Keratinocyte (primary cell): ENCODE measurements around the gene POLDIP3.

ENCODE experiments used
- EZH2 ChIP-seq: IDR thresholded peaks from one replicate; pipeline ENCODE4 v1.6.1; 2012; ENCODE audit warnings: inconsistent platforms, mild to moderate bottlenecking, low read length, moderate library complexity
- TF ChIP-seq, protein P1 (sequence below), 3 experiments: IDR thresholded peaks in 1 of 3; conservative IDR thresholded peaks in 1 of 3; optimal IDR thresholded peaks in 1 of 3; 2 replicates in 2 of 3; 3 replicates in 1 of 3; pipeline versions ENCODE3 to v1.5.1; 2011; ENCODE audit warnings: low read length in 3 of 3, mild to moderate bottlenecking in 3 of 3, moderate library complexity in 2 of 3, control low read depth in 1 of 3, inconsistent platforms in 1 of 3; ENCODE audit not compliant: insufficient read depth in 2 of 3; ENCODE audit errors: extremely low read depth in 1 of 3

DNA sequence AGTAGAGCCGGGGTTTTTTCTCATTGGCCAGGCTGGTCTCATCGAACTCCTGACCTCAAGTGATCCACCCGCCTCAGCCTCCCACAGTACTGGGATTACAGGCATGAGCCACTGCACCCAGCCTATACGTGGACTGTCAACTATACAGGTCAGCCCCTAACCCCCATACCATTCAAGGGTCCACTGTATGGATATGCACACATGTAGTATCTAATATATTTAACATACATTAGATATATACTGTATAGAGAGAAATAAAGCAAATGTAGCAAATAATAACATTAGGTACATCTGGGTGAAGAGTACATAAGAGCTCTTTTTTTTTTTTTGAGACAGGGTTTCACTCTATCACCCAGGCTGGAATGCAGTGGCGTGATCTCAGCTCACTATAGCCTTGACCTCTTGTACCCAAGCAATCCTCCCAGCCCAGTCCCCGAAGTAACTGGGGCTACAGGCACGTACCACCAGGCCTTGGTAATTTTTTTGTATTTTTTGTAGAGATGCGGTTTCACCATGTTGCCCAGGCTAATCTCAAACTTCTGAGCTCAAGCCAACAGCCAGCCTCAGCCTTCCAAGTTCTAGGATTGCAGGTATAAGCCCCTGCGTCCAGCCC is 27.2 kb upstream of the POLDIP3 start:
- TF ChIP-seq, protein P1, sequence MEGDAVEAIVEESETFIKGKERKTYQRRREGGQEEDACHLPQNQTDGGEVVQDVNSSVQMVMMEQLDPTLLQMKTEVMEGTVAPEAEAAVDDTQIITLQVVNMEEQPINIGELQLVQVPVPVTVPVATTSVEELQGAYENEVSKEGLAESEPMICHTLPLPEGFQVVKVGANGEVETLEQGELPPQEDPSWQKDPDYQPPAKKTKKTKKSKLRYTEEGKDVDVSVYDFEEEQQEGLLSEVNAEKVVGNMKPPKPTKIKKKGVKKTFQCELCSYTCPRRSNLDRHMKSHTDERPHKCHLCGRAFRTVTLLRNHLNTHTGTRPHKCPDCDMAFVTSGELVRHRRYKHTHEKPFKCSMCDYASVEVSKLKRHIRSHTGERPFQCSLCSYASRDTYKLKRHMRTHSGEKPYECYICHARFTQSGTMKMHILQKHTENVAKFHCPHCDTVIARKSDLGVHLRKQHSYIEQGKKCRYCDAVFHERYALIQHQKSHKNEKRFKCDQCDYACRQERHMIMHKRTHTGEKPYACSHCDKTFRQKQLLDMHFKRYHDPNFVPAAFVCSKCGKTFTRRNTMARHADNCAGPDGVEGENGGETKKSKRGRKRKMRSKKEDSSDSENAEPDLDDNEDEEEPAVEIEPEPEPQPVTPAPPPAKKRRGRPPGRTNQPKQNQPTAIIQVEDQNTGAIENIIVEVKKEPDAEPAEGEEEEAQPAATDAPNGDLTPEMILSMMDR (optimal IDR thresholded peaks at IDR 0.05 in 1 of 3, IDR thresholded peaks at IDR 0.05 in 1 of 3, conservative IDR thresholded peaks at IDR 0.05 in 1 of 3; ENCODE audit: extremely low read depth in 1 of 3, insufficient read depth in 2 of 3, low read length in 3 of 3): no peak
- no peak for TF ChIP-seq EZH2
